IPS-15b (cell line): ENCODE measurements around the gene VAV1.

ENCODE experiments used
- H3K27me3 ChIP-seq: one replicate; pipeline ENCODE4 v1.6.1; 2013; ENCODE audit warnings: low read length; ENCODE audit not compliant: control insufficient read depth, insufficient read depth
- H3K36me3 ChIP-seq: one replicate; pipeline ENCODE4 v1.6.1; 2013; ENCODE audit warnings: low read length; ENCODE audit not compliant: control insufficient read depth, insufficient read depth
- H3K4me1 ChIP-seq: one replicate; pipeline ENCODE4 v1.6.1; 2013; ENCODE audit warnings: mild to moderate bottlenecking, low read length; ENCODE audit not compliant: control insufficient read depth, insufficient read depth
- H3K4me3 ChIP-seq: one replicate; pipeline ENCODE4 v1.5.1; 2013; ENCODE audit warnings: low read depth, low read length
- H3K9ac ChIP-seq: one replicate; pipeline ENCODE4 v1.6.1; 2013; ENCODE audit warnings: low read depth, mild to moderate bottlenecking, low read length
- H3K9me3 ChIP-seq: one replicate; pipeline ENCODE4 v1.6.1; 2013; ENCODE audit warnings: mild to moderate bottlenecking, low read length; ENCODE audit not compliant: control insufficient read depth, insufficient read depth

The VAV1 gene

DNA sequence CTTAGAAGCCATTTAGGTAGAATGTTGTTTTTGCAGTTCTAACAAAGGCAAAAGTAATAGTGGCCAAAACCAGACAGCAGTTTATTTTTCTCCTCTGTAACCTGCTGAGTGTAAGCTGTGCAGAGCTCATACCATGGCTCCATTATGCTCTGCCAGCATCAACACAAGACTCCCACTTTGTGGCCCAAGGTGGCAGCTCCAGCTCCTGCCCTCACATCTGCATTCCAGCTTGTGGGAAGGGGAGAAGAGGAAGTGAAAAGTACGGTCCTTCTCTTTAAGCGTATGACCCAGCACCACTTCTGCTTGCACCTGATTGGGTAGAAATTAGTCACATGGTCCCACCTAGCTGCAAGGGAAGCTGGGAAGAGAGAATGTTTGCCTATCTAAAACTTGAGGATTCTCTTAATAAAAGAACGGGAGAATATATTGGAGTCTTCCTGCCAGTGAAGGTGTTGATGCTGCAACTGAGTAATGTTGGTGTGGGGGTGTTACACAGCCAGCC lies 134.1 kb downstream of the VAV1 start:
- no peak overlapping the region for H3K4me3 ChIP-seq
- no peaks in the 10 kb centered on the region for H3K36me3 ChIP-seq
- no peaks in the 10 kb centered on the region for H3K4me1 ChIP-seq
- H3K27me3 ChIP-seq: no peaks in the 10 kb centered on the region
- H3K9ac ChIP-seq: no peak overlapping the region
- H3K9me3 ChIP-seq: peaks cover 15% of the 10 kb centered on the region
